ENCODE measurements around the gene PKNOX2. TPM values are rescaled to one million over a fixed set of nuclear protein-coding genes. Genes with fewer than 3 reads are reported as not detected.

PKNOX2 gene
- total and polyA plus RNA-seq, 9 of the 15 experiments (the other 6 are each of a cell fraction or from before 2014, with no cell fraction given), result not detected

GRCh38 chr11:125167954-125168835, 3.6 kb downstream of the PKNOX2 start:
- no peaks in the 10 kb centered on the region for H3K79me2 ChIP-seq (ENCODE audit: control insufficient read depth, insufficient read depth, low read length)
- H3K27ac ChIP-seq (ENCODE audit: extremely low read depth, low read depth, low read length), result no peak overlapping the region
- ChIA-PET CTCF (ENCODE audit: low intra/inter-chr PET ratio) (no interaction called here), POLR2A (interaction anchor here (0.5 kb wide), 1 partner anchor 13 kb away, joined by 3 read pairs; no protein-coding TSS in a partner anchor)
- intact Hi-C loops (cut with micrococcal nuclease) (loop anchor here (10.0 kb wide), 1 partner anchor 177 kb away; no protein-coding TSS in a partner anchor), in situ Hi-C loops (cut with MboI) (no loop called here)
- BruUV-seq (replicated peaks), result no TSS peak
- H3K4me1 ChIP-seq (replicated peaks in 1 of 2; ENCODE audit: control insufficient read depth in 2 of 2, insufficient read depth in 2 of 2, low read length in 2 of 2), result peaks cover 2 to 11% of the 10 kb centered on the region in 2 experiments; a peak in 3 of 5 replicates
- no peak for FAIRE-seq
- no peaks in the 10 kb centered on the region for H3K9me1 ChIP-seq (ENCODE audit: control insufficient read depth, insufficient read depth, low read length)
- H2AFZ ChIP-seq (ENCODE audit: low read depth, low read length), result no peak overlapping the region
- no peaks in the 10 kb centered on the region for H3K36me3 ChIP-seq (ENCODE audit: control insufficient read depth, insufficient read depth, low read length)
- ATAC-seq, result no peak
- no peak overlapping the region for H3K9ac ChIP-seq (ENCODE audit: insufficient read depth in 1 of 2, low read depth in 2 of 2, low read length in 2 of 2)
- no peak overlapping the region for H3K4me2 ChIP-seq (ENCODE audit: insufficient read depth, low read length)
- 24% methylated on average over 9 of the region's 9 CpGs for WGBS (ENCODE audit: insufficient coverage, low coverage, missing lambda C conversion rate)
- peaks cover 27 to 61% of the 10 kb centered on the region in 2 experiments for H3K27me3 ChIP-seq (ENCODE audit: control insufficient read depth in 2 of 2, insufficient read depth in 2 of 2, low read length in 2 of 2)
- no peak overlapping the region for H3K4me3 ChIP-seq
- DNase-seq (ENCODE audit: extremely low read depth in 1 of 4, low spot score in 3 of 4), result no peak
- TF ChIP-seq SIN3A (IDR thresholded peaks at IDR 0.05; ENCODE audit: borderline replicate concordance in 2 of 2, control insufficient read depth in 1 of 2, low read depth in 2 of 2, low read length in 2 of 2), result no peak
- no peaks in the 10 kb centered on the region for H3K9me3 ChIP-seq (replicated peaks; ENCODE audit: control insufficient read depth, insufficient read depth, low read depth, low read length)
- H4K20me1 ChIP-seq (replicated peaks; ENCODE audit: control insufficient read depth, insufficient read depth, low read length), result no peaks in the 10 kb centered on the region

- Histone ChIP-seq H2AFZ (ENCODE audit: low read depth, low read length) (no peak overlapping the region), H3K4me2 (ENCODE audit: insufficient read depth, low read length) (no peak overlapping the region), H4K20me1 (replicated peaks; ENCODE audit: control insufficient read depth, insufficient read depth, low read length) (no peaks in the 10 kb centered on the region), H3K36me3 (ENCODE audit: control insufficient read depth, insufficient read depth, low read length) (no peaks in the 10 kb centered on the region), H3K9ac (ENCODE audit: insufficient read depth in 1 of 2, low read depth in 2 of 2, low read length in 2 of 2) (no peak overlapping the region), H3K4me1 (replicated peaks in 1 of 2; ENCODE audit: control insufficient read depth in 2 of 2, insufficient read depth in 2 of 2, low read length in 2 of 2) (peaks cover 2 to 11% of the 10 kb centered on the region in 2 experiments; a peak in 3 of 5 replicates), H3K27ac (ENCODE audit: extremely low read depth, low read depth, low read length) (no peak overlapping the region), H3K4me3 (no peak overlapping the region), H3K79me2 (ENCODE audit: control insufficient read depth, insufficient read depth, low read length) (no peaks in the 10 kb centered on the region), H3K27me3 (ENCODE audit: control insufficient read depth in 2 of 2, insufficient read depth in 2 of 2, low read length in 2 of 2) (peaks cover 23 to 59% of the 10 kb centered on the region in 2 experiments; a peak in 4 of 5 replicates), H3K9me3 (replicated peaks; ENCODE audit: control insufficient read depth, insufficient read depth, low read depth, low read length) (no peaks in the 10 kb centered on the region), H3K9me1 (ENCODE audit: control insufficient read depth, insufficient read depth, low read length) (no peaks in the 10 kb centered on the region)
- ATAC-seq (no peak), DNase-seq (ENCODE audit: extremely low read depth in 1 of 4, low spot score in 3 of 4) (no peak), FAIRE-seq (no peak)
- POLR2A ChIA-PET, result interaction anchor here (0.6 to 0.7 kb wide), 2 partner anchors 215 to 497 kb away, joined by 3 to 4 read pairs; partner anchors contain the start of gene CCDC15
- in situ Hi-C loops (cut with MboI) (no loop called here), intact Hi-C loops (cut with micrococcal nuclease) (loop anchor here (10.0 kb wide), 1 partner anchor 176 kb away; no protein-coding TSS in a partner anchor)
- 12% methylated on average over 14 of the region's 14 CpGs for WGBS (ENCODE audit: insufficient coverage, low coverage, missing lambda C conversion rate)
- no TSS peak for BruUV-seq (replicated peaks)
- CTCF ChIA-PET (ENCODE audit: low intra/inter-chr PET ratio), result no interaction called here
- TF ChIP-seq JUNB (CRISPR knock-in tag; conservative IDR thresholded peaks at IDR 0.05) (no peak), L3MBTL2 (IDR thresholded peaks at IDR 0.05) (no peak), KDM4B (IDR thresholded peaks at IDR 0.05; ENCODE audit: borderline replicate concordance in 2 of 2, low read depth in 1 of 2) (no peak), ZFP30 (CRISPR knock-in tag; IDR thresholded peaks at IDR 0.05; ENCODE audit: borderline replicate concordance) (no peak), GMEB1 (CRISPR knock-in tag; IDR thresholded peaks at IDR 0.05) (no peak), RBM34 (IDR thresholded peaks at IDR 0.05; ENCODE audit: borderline replicate concordance, insufficient read depth, low read length) (no peak), PPARD (CRISPR knock-in tag; IDR thresholded peaks at IDR 0.05) (no peak), HEY1 (CRISPR knock-in tag; IDR thresholded peaks at IDR 0.05; ENCODE audit: borderline replicate concordance) (no peak), ZFPM2 (CRISPR knock-in tag; IDR thresholded peaks at IDR 0.05) (no peak), MYNN (IDR thresholded peaks at IDR 0.05) (no peak), MYNN (CRISPR knock-in tag; IDR thresholded peaks at IDR 0.05) (no peak), LEF1 (IDR thresholded peaks at IDR 0.05) (no peak)
Observed at GRCh38 chr11:125168918-125169456, 4.4 kb downstream of the PKNOX2 start.
